HG03064 (cell line): ENCODE data around the gene CFAP46.

ENCODE experiments used
- ATAC-seq: cut with Tn5 transposase; IDR thresholded peaks from one replicate; pipeline ENCODE4 v1.9.1; 2021; ENCODE audit warnings: low read depth; ENCODE audit not compliant: unreplicated experiment

Gene CFAP46

GRCh38 chr10:132918617-132919373 lies 23.6 kb downstream of the CFAP46 start:
- ATAC-seq = no peak

- ATAC-seq = no peak
Observed at GRCh38 chr10:132918264-132918616, 24.1 kb downstream of the CFAP46 start.

- ATAC-seq = no peak
Observed at GRCh38 chr10:132916956-132917666, 25.3 kb downstream of the CFAP46 start.

- no peak for ATAC-seq
Observed at GRCh38 chr10:132916421-132916841, 25.9 kb downstream of the CFAP46 start.

GRCh38 chr10:132915411-132915810 lies 27.0 kb downstream of the CFAP46 start:
- no peak for ATAC-seq

- no peak for ATAC-seq
Observed at GRCh38 chr10:132914732-132915131, 27.6 kb downstream of the CFAP46 start.

- no peak for ATAC-seq
Observed at GRCh38 chr10:132913559-132914115, 28.7 kb downstream of the CFAP46 start.

- no peak for ATAC-seq
Observed at GRCh38 chr10:132912713-132913558, 29.4 kb downstream of the CFAP46 start.

GRCh38 chr10:132912225-132912712 lies 30.1 kb downstream of the CFAP46 start:
- no peak for ATAC-seq

GRCh38 chr10:132911786-132912097 lies 30.6 kb downstream of the CFAP46 start:
- no peak for ATAC-seq

GRCh38 chr10:132910901-132911785 lies 31.2 kb downstream of the CFAP46 start:
- ATAC-seq = no peak

GRCh38 chr10:132910186-132910880 lies 32.0 kb downstream of the CFAP46 start:
- ATAC-seq = no peak

- ATAC-seq = no peak
Observed at GRCh38 chr10:132909491-132910071, 32.8 kb downstream of the CFAP46 start.

GRCh38 chr10:132908621-132909295 lies 33.6 kb downstream of the CFAP46 start:
- no peak for ATAC-seq

- no peak for ATAC-seq
Observed at GRCh38 chr10:132907821-132908620, 34.3 kb downstream of the CFAP46 start.

- ATAC-seq = no peak
Observed at GRCh38 chr10:132906836-132907235, 35.5 kb downstream of the CFAP46 start.

- ATAC-seq = no peak
Observed at GRCh38 chr10:132906106-132906505, 36.3 kb downstream of the CFAP46 start.

- no peak for ATAC-seq
Observed at GRCh38 chr10:132905661-132906060, 36.7 kb downstream of the CFAP46 start.
